Measurements from ENCODE around the gene ITPRIPL2. TPM values are rescaled to one million over a fixed set of nuclear protein-coding genes. Genes with fewer than 3 reads are reported as not detected.

ITPRIPL2 gene
- total RNA-seq, 1 donor from 2014 or later = 28.4 TPM

Other genes with a start within 250 kb of the ITPRIPL2 start
- gene SMG1, start 187.6 kb upstream of the ITPRIPL2 start, total RNA-seq = 34.0 and 40.7 TPM in 2 replicates
- gene TMC7, start 130.0 kb upstream of the ITPRIPL2 start, total RNA-seq = 2.8 and 3.6 TPM in 2 replicates
- 14.8 and 19.4 TPM in 2 replicates for gene COQ7, start 46.4 kb upstream of the ITPRIPL2 start, total RNA-seq
- 1.7 and 4.4 TPM in 2 replicates for gene SYT17, start 54.3 kb downstream of the ITPRIPL2 start, total RNA-seq
- not detected in 2 replicates for gene CLEC19A, start 171.8 kb downstream of the ITPRIPL2 start, total RNA-seq